Esophagus muscularis mucosa (tissue), 4 donors: Measurements from ENCODE around the gene BCAP29.

ENCODE experiments used
- EP300 ChIP-seq: sonication (generic); formaldehyde crosslinking; IDR thresholded peaks from one replicate; pipeline ENCODE4 v1.6.1; 2017; ENCODE audit warnings: antibody characterized with exemption
- POLR2A ChIP-seq: fragments of 450-650 bp; IDR thresholded peaks from one replicate; pipeline ENCODE4 v1.6.1; 2017; ENCODE audit warnings: antibody characterized with exemption, moderate library complexity, mild to moderate bottlenecking, low read depth
- POLR2AphosphoS5 ChIP-seq, 2 donors: sonication (generic); formaldehyde crosslinking; IDR thresholded peaks; one replicate each; pipeline ENCODE4 v1.6.1; 2017; ENCODE audit warnings: antibody characterized with exemption in 2 of 2
- TF ChIP-seq, protein P1 (sequence below), 3 experiments: fragments of 200-600 bp in 2 of 3; fragments of 450-650 bp in 1 of 3; sonication (generic) in 2 of 3; IDR thresholded peaks; one replicate each; pipeline ENCODE4 v1.5.1; 2017 to 2019; ENCODE audit warnings: antibody characterized with exemption in 3 of 3, mild to moderate bottlenecking in 2 of 3, moderate library complexity in 1 of 3

GRCh38 chr7:107659666-107660065 lies 79.6 kb downstream of the BCAP29 start:
- TF ChIP-seq, protein P1, sequence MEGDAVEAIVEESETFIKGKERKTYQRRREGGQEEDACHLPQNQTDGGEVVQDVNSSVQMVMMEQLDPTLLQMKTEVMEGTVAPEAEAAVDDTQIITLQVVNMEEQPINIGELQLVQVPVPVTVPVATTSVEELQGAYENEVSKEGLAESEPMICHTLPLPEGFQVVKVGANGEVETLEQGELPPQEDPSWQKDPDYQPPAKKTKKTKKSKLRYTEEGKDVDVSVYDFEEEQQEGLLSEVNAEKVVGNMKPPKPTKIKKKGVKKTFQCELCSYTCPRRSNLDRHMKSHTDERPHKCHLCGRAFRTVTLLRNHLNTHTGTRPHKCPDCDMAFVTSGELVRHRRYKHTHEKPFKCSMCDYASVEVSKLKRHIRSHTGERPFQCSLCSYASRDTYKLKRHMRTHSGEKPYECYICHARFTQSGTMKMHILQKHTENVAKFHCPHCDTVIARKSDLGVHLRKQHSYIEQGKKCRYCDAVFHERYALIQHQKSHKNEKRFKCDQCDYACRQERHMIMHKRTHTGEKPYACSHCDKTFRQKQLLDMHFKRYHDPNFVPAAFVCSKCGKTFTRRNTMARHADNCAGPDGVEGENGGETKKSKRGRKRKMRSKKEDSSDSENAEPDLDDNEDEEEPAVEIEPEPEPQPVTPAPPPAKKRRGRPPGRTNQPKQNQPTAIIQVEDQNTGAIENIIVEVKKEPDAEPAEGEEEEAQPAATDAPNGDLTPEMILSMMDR (IDR thresholded peaks at IDR 0.05), result no peak
- no peak for TF ChIP-seq POLR2A
- TF ChIP-seq POLR2AphosphoS5 (IDR thresholded peaks at IDR 0.05), result no peak
- no peak for TF ChIP-seq EP300
